Right cardiac atrium (tissue), 5 donors: Measurements from ENCODE around the gene TBC1D7. TPM values are rescaled to one million over a fixed set of nuclear protein-coding genes. Genes with fewer than 3 reads are reported as not detected.
A peak's percentile ranks its signal among the peaks of the same experiment; 100 is the strongest.

ENCODE experiments used
- ATAC-seq, 2 donors: fragments of 200-7000 bp; cut with Tn5 transposase; one replicate each; pipeline versions ENCODE4 v1.8.0 to v1.9.1; 2020; ENCODE audit warnings: moderate library complexity in 2 of 2, mild to moderate bottlenecking in 1 of 2
- DNase-seq, 3 donors: peaks; one replicate each; pipeline ENCODE4 v3.0.0-alpha.2; 2020
- H3K27ac ChIP-seq: one replicate; pipeline ENCODE4 v1.5.1; 2013; ENCODE audit warnings: mild to moderate bottlenecking, low read length, control low read depth, moderate library complexity
- H3K27me3 ChIP-seq: one replicate; pipeline ENCODE4 v1.6.1; 2013; ENCODE audit not compliant: control insufficient read depth, insufficient read depth
- H3K4me1 ChIP-seq: one replicate; pipeline ENCODE4 v1.6.1; 2013; ENCODE audit warnings: low read length; ENCODE audit not compliant: control insufficient read depth, insufficient read depth
- H3K4me3 ChIP-seq: one replicate; pipeline ENCODE4 v1.5.1; 2013; ENCODE audit warnings: low read length, control low read depth
- H3K9me3 ChIP-seq: one replicate; pipeline ENCODE4 v1.6.1; 2013; ENCODE audit warnings: low read length; ENCODE audit not compliant: control insufficient read depth
- WGBS: extraction: QIAGEN DNeasy Blood & Tissue Kit; methylation state at CpG from one replicate; pipeline ENCODE4 v1.1.7; 2013; 5-methylcytosine and 5-hydroxymethylcytosine counted together
- intact Hi-C, 4 donors: fragments of 100-400 bp; cut with DNase I; formaldehyde crosslinking; loops; one replicate each; pipeline versions ENCODE4 v1.11.0 to v1.14.0; 2022 to 2023
- polyA plus RNA-seq: library from polyadenylated mRNA; stranded (reverse); fragments of 200-250 nt; gene quantifications from one replicate; pipeline ENCODE4 v1.2.3, GENCODE V29; 2013
- total RNA-seq, 4 donors: library from RNA; stranded (reverse); fragmentation: NEBNext Ultra II Directional; extraction: Animal tissue kit (Norgen Biotek cat#: 25700); gene quantifications; one replicate each; pipeline ENCODE4 v1.2.1, GENCODE V29; 2021
- donor health status: healthy with polysubstance abuse.
- donor health status: DM: no; HTN: yes; CAD: no.
- donor health status: DM: no; HTN: no; CAD: no.
- donor health status: DM: no; HTN: yes; CAD: no; lungs with severe emphysema.
- donor health status: DM: yes; HTN: yes; CAD: no.

The TBC1D7 gene
- total and polyA plus RNA-seq, 5 donors = 21.0 to 41.8 (median 26.2) TPM

DNA sequence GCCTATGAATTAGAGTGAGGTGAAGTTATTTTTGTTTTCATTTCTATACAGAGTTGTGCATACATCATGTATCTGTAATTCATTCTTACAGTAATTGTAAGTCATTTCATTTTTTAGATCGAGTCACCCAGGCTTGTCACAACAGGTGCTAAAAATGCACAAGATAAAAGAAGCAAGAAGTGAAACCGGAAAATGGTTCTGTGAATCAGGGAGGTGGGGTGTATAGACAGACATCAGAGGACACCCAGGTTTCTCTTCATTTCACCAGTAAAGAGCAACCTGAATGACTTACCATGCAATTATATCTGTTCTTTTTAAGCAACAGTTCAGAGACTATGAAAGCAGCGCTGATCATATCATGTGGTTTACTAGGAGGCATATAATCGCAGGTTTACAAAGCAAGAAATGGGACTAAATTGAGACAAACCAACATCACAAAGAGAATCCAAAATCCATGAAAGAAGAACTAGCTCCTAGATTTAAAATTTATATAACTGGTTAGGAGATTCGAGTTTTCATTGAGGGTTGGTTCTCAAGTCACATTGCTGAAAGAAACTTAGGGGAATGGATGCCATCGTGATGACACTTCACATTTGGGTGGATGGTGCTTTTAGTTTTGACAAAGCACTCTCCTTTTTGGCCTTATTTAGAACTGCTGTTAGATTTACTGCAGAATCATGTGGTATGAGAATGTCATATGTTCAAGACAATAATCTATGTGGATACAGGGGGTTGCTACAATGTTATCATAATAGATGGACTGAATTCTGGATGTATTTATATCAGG, 27.9 kb upstream of the TBC1D7 start:
- H3K27ac ChIP-seq = no peak overlapping the region
- WGBS = 73% methylated on average over 6 of the region's 6 CpGs
- peaks cover 22% of the 10 kb centered on the region for H3K4me1 ChIP-seq

DNA sequence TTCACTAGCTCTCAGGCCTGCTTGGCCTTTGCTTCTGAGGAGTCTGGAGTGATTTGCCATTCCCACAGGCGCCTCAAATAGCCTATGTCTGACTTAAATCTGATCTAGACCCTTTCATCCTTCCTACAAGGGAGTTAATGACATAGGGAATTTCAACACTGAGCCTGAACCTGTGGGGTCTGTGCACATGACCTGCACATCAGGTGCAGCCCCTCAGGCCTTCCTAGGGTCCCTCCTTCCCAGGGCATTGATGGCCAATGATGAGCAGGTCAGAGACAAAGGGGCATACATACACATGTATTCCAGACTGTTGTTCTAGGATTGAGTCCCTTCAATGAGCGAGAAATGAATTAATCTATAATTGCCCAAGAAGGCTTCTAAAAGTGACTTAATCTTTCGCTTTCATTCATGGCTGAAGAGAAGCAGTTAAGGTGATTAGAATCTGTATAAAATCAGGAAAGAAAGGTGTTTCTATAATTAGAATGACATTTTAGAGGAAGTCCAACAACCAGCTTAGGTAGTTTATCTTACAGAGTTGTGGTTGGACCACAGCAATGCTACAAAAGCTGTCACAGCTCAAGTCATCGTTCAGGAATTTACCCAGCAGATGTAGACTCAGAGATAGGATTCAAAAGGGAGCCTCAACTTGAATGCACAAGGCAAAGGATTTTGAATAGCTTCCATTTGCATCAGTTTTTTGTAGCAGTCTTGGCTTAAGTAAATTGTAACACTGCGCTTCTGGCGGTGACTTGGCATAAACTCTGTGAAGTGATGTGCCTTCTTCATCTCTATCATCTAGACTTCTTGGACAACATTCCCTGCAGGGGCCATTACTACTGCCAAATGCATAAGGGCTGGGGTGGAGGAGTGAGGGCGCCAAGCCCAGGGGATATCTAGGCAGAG, 27.0 kb upstream of the TBC1D7 start:
- H3K9me3 ChIP-seq = no peaks in the 10 kb centered on the region
- peak overlapping the region; percentile 61 for H3K27ac ChIP-seq
- intact Hi-C loops = no loop called here
- DNase-seq = no peak
- H3K4me3 ChIP-seq = no peak overlapping the region
- no peaks in the 10 kb centered on the region for H3K27me3 ChIP-seq
- 50% methylated on average over 7 of the region's 7 CpGs for WGBS
- H3K4me1 ChIP-seq = peaks cover 19% of the 10 kb centered on the region
- ATAC-seq = peak; percentile 49 to 54

More for the DNA sequence above, 27.9 kb upstream of the TBC1D7 start:
- DNase-seq (no peak), ATAC-seq (no peak)
- Histone ChIP-seq H3K27me3 (no peaks in the 10 kb centered on the region), H3K4me3 (no peak overlapping the region), H3K9me3 (no peaks in the 10 kb centered on the region)
- intact Hi-C loops = no loop called here

DNA sequence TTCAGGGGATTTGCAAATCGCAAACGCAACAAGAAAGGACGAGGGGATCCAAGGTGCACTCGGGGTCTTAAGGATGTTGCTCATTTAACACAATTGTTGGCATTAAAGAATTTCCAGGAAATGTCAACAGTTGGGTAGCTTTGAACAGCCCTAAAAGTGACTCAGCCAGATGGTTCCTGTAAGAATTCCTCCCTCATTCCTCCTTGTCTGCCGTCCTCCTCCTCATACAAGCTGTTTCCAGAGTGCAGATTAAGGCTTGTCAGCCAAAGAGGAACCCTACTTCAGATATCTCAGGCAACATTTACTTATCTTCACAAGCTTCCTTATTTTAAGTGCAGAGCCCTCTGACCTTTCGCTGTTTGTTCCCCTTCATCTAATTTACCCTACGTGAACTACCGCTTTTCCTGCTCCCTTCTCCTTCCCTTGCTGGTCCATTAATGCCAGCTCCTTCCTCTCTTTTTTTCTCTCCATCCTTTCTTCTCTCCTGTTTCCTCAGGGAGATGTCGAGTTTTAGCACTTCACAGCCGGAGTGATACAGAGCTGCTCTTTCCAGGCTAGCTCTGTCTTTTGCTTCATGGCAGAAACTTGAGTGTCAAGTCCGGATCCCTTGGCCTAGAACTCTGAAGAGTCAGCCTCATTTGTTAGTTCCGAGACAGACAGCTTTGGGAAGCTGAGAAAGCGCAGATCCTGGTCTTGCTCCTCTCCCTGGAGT, 26.1 kb upstream of the TBC1D7 start:
- no peaks in the 10 kb centered on the region for H3K9me3 ChIP-seq
- WGBS = 35% methylated on average over 13 of the region's 13 CpGs
- intact Hi-C loops = no loop called here
- H3K27me3 ChIP-seq = no peaks in the 10 kb centered on the region
- no peak for DNase-seq
- ATAC-seq = peak; percentile 26 to 63
- peaks cover 19% of the 10 kb centered on the region for H3K4me1 ChIP-seq
- H3K27ac ChIP-seq = peak overlapping the region; percentile 61
- no peak overlapping the region for H3K4me3 ChIP-seq

DNA sequence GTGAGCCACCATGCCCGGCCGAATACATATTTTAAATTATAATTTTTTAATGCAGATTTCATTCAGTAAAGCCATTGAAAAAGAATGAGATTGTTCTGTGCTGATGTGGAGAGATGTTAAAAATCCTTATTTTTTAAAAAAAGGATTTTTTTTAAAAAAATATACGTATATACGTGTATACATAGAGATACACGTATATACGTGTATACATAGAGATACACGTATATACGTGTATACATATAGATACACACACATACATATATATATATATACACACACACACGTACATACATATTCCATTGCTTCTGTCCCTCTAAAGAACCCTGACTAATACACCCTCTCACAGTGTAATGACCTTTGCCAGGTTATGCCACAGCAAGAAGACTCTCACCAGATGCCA, 23.8 kb upstream of the TBC1D7 start:
- no peaks in the 10 kb centered on the region for H3K9me3 ChIP-seq
- peaks cover 17% of the 10 kb centered on the region for H3K4me1 ChIP-seq
- H3K4me3 ChIP-seq = no peak overlapping the region
- no peak overlapping the region for H3K27ac ChIP-seq
- no peaks in the 10 kb centered on the region for H3K27me3 ChIP-seq
- WGBS = 97% methylated on average over 9 of the region's 9 CpGs
- intact Hi-C loops = no loop called here
- ATAC-seq (no peak), DNase-seq (no peak)

DNA sequence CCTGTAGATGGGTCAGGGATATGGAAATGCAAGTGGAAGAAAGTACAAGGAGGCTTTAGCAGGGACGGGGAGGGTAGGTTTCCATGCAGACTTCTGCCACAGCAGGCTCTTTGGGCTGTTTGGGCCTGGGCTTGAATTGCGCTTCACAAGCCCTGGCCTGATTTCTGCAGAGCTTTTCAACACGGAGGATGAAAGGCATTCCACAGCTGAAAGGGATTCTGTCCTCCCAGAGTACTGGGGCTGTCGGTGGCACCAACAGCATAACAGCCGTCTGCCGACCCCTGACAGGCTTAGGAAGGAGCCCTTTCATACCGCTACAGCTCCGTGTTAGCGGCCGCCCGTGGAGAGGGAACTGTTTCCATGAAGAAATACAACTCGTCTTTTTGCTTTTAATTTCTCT, 22.9 kb upstream of the TBC1D7 start:
- no peak overlapping the region for H3K27ac ChIP-seq
- no peak for ATAC-seq
- intact Hi-C loops = no loop called here
- no peaks in the 10 kb centered on the region for H3K27me3 ChIP-seq
- DNase-seq = no peak
- H3K4me1 ChIP-seq = peaks cover 17% of the 10 kb centered on the region
- H3K4me3 ChIP-seq = no peak overlapping the region
- WGBS = 68% methylated on average over 12 of the region's 12 CpGs
- H3K9me3 ChIP-seq = no peaks in the 10 kb centered on the region

DNA sequence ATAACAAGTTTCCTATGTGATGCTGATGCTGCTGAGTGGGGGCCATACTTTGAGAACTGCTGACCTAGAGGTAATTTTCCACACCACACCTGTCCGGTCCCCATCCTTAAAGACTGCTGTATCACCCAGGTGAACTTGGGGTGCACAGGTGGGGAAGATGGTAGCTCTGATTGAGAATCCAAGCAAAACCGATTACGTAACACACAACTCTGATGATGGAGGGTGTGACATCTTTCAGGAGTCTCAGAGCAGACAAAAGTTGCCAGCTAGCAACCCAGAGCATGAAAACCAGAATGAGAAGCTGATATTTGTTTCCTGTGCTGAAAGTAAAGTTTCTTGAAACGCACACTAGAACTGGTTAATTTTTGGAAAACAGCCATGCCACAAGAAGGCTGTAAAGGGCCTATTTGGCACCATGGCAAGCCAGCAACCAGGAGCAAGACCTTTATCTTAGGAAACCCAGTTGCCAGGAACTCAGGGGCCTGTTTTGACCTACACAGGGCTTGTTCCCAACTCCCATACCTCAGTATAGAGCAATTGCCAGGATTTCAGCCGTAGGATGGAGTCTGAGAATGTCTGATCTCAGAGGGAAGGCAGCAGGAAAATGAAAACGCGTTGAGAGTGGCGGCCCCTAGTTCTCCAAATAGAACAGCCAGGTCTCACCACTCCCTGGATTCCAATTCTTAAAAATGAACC, 21.6 kb upstream of the TBC1D7 start:
- Histone ChIP-seq H3K4me1 (peaks cover 9% of the 10 kb centered on the region), H3K27me3 (no peaks in the 10 kb centered on the region), H3K27ac (no peak overlapping the region), H3K4me3 (no peak overlapping the region), H3K9me3 (no peaks in the 10 kb centered on the region)
- ATAC-seq (no peak), DNase-seq (no peak)
- 79% methylated on average over 8 of the region's 8 CpGs for WGBS
- intact Hi-C loops = no loop called here

DNA sequence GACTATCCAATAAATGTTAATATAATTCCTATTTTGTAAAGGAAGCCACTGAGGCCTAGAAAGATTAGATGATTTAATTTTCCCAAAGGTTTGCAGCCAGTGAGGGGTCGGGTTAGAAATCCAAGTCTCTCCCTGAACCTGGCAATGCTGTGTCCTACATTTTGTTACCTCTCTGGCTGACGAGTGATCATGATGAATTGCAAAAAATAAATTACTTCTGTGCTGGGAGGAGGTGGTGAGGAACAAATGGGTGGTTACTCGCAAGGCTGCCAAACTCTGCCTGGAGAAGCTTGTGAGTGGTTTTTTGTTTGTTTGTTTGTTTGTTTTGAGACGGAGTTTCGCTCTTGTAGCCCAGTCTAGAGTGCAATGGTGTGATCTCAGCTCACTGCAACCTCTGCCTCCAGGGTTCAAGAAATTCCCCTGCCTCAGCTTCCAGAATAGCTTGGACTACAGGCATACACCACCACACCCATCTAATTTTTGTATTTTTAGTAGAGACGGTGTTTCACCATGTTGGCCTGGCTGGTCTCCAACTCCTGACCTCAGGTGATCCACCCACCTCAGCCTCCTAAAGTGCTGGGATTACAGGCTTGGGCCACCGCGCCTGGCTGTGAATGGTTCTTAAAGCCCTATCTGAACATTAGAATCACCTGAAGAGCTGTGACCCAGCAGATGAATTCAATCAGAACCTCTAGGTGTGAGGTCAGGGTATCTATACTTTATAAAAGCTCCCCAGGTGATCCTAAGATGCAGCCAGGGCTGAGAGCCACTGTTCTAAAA, 20.2 kb upstream of the TBC1D7 start:
- WGBS = 85% methylated on average over 8 of the region's 8 CpGs
- H3K4me1 ChIP-seq = peaks cover 2% of the 10 kb centered on the region
- H3K27ac ChIP-seq = no peak overlapping the region
- no peak for ATAC-seq
- no peak for DNase-seq
- intact Hi-C loops = no loop called here
- no peaks in the 10 kb centered on the region for H3K27me3 ChIP-seq
- H3K4me3 ChIP-seq = no peak overlapping the region
- H3K9me3 ChIP-seq = no peaks in the 10 kb centered on the region

DNA sequence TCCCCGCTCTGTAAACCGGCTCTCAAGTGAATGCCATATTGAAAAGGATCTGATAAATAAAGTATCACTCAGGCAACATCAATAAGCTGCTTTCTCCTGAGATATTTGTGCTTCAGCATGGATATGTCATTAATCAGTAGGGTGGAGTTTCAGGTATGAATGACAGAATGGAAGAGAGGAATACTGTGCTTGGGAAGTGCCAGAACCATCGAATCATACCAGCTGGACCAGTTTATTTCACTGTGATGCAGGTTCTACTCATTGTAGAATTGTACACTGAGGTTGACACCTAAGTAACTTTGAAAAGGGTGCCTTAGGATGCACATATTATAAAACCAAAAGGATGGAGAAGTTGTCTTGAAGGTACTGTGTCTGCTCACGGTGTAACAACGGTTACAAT, 17.9 kb upstream of the TBC1D7 start:
- no peak overlapping the region for H3K4me3 ChIP-seq

DNA sequence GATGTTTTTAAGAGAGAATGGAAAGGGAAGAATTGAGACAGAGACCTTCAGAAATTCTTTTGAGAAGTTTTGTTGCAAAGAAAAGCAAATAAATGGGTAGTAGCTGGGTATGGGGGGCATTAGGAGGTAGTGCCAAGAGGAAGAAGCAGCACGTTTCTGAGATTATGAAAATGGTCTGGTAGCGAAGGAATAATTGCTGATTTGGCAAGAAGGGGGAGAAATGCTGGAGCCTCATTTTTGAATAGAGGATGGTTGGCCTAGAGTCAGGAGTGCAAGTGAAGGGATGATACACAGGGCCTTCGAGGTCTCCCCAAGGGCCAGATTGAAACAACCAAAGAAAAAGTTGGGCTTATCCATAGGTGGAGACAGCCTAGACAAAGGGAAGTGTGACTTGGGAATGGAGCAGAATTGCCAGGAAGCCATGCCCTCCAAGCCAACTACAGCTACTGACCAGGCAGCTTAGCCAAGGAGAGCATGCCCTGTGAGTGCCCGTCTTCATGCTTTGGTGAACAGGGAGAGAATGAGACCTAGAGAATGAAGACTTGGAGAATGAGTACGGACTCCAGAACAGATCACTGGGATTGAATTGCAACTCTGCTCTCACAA, 14.2 kb upstream of the TBC1D7 start:
- no peak for ATAC-seq
- WGBS = 94% methylated on average over 5 of the region's 5 CpGs
- H3K4me1 ChIP-seq = no peaks in the 10 kb centered on the region
- H3K4me3 ChIP-seq = no peak overlapping the region
- no peak for DNase-seq
- no peak overlapping the region for H3K27ac ChIP-seq
- no peaks in the 10 kb centered on the region for H3K27me3 ChIP-seq
- H3K9me3 ChIP-seq = no peaks in the 10 kb centered on the region
- intact Hi-C loops = no loop called here

More for the DNA sequence above, 17.9 kb upstream of the TBC1D7 start:
- H3K27me3 ChIP-seq = no peaks in the 10 kb centered on the region
- intact Hi-C loops = no loop called here
- peaks cover 2% of the 10 kb centered on the region for H3K4me1 ChIP-seq
- 95% methylated on average over 5 of the region's 5 CpGs for WGBS
- no peak overlapping the region for H3K27ac ChIP-seq
- no peaks in the 10 kb centered on the region for H3K9me3 ChIP-seq
- no peak for ATAC-seq
- no peak for DNase-seq
